ENCODE measurements around the gene ATR.

ATR gene

GRCh38 chr3:142507241-142507640 is 71.3 kb downstream of the ATR start:
- no peak for FAIRE-seq

GRCh38 chr3:142502187-142502985 is 76.1 kb downstream of the ATR start:
- no peak for FAIRE-seq

- no peak for FAIRE-seq
Measured at GRCh38 chr3:142501004-142501926, 77.3 kb downstream of the ATR start.

- no peak for FAIRE-seq
Measured at GRCh38 chr3:142500211-142500610, 78.3 kb downstream of the ATR start.

- no peak for FAIRE-seq
Measured at GRCh38 chr3:142498397-142499180, 79.9 kb downstream of the ATR start.

- FAIRE-seq, result peak; percentile 38
Measured at GRCh38 chr3:142497729-142498128, 80.8 kb downstream of the ATR start.

GRCh38 chr3:142495103-142495502 is 83.4 kb downstream of the ATR start:
- FAIRE-seq, result no peak

- no peak for FAIRE-seq
Measured at GRCh38 chr3:142492184-142492583, 86.3 kb downstream of the ATR start.

GRCh38 chr3:142489572-142490323 is 88.8 kb downstream of the ATR start:
- FAIRE-seq, result no peak

GRCh38 chr3:142484912-142485435 is 93.6 kb downstream of the ATR start:
- no peak for FAIRE-seq

- FAIRE-seq, result no peak
Measured at GRCh38 chr3:142481196-142481595, 97.3 kb downstream of the ATR start.

GRCh38 chr3:142470826-142471225 is 107.7 kb downstream of the ATR start:
- no peak for FAIRE-seq

- FAIRE-seq, result peak; percentile 28
Measured at GRCh38 chr3:142468456-142468855, 110.1 kb downstream of the ATR start.

- no peak for FAIRE-seq
Measured at GRCh38 chr3:142467768-142468167, 110.8 kb downstream of the ATR start.

GRCh38 chr3:142460689-142461088 is 117.8 kb downstream of the ATR start:
- FAIRE-seq, result no peak

GRCh38 chr3:142459929-142460328 is 118.6 kb downstream of the ATR start:
- no peak for FAIRE-seq

GRCh38 chr3:142459096-142459495 is 119.4 kb downstream of the ATR start:
- FAIRE-seq, result no peak

GRCh38 chr3:142450881-142451280 is 127.7 kb downstream of the ATR start:
- FAIRE-seq, result no peak

GRCh38 chr3:142450189-142450588 is 128.3 kb downstream of the ATR start:
- no peak for FAIRE-seq

- no peak for FAIRE-seq
Measured at GRCh38 chr3:142447852-142448823, 130.4 kb downstream of the ATR start, which contains the start of gene XRN1. XRN1 (minus strand) TSS chr3:142448037; CDS start chr3:142447944, 93 bp downstream.

Data from colon (tissue), 2 donors.